Tongue (tissue), 2 donors: Measurements from ENCODE around the gene HIPK2. TPM values are rescaled to one million over a fixed set of nuclear protein-coding genes. Genes with fewer than 3 reads are reported as not detected.

Experiments
- DNase-seq: peaks from one replicate; pipeline ENCODE4 v3.0.0-alpha.2; 2015
- total RNA-seq: library from RNA; depleted of rRNA; stranded (reverse); fragments of >200 nt; gene quantifications from one replicate; pipeline ENCODE4 v1.2.3, GENCODE V29; 2014

The HIPK2 gene
- total RNA-seq, 1 donor from 2014 or later, result 14.8 TPM

DNA sequence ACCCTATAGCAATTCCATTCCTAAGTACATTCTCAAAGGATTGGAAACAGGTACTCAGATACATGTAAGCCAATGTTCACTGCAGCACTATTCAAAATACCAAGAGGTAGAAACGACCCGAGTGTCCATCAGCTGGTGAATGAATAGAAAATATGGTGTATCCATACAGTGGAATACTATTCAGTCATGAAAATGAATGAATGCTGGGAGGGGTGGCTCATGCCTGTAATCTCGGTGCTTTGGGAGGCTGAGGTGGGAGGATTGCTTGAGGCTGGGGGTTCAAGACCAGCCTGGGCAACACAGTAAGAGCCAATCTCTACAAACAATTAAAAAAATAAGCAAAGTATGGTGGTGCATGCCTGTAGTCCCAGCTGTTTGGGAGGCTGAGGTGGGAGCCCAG is 191.5 kb downstream of the HIPK2 start:
- no peak for DNase-seq

DNA sequence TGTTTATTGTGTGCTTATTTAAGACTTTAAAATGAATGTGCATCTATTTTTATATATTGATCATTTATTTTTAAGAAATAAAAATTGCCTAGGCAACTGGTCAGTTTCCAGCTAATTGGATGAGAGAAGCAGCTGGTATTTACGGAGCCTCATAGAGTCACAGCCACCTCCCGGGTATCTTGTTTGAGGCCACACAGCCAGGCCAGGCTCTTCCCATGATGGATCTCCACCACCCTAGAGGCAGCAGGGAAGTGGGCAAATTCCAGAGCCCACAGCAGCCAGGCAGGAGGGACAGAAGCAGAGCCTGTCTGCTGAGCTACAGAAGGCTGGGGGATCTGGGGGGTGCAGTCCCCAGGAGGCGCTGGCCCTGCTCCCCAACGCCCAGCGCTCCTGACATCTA is 192.8 kb downstream of the HIPK2 start:
- no peak for DNase-seq

DNA sequence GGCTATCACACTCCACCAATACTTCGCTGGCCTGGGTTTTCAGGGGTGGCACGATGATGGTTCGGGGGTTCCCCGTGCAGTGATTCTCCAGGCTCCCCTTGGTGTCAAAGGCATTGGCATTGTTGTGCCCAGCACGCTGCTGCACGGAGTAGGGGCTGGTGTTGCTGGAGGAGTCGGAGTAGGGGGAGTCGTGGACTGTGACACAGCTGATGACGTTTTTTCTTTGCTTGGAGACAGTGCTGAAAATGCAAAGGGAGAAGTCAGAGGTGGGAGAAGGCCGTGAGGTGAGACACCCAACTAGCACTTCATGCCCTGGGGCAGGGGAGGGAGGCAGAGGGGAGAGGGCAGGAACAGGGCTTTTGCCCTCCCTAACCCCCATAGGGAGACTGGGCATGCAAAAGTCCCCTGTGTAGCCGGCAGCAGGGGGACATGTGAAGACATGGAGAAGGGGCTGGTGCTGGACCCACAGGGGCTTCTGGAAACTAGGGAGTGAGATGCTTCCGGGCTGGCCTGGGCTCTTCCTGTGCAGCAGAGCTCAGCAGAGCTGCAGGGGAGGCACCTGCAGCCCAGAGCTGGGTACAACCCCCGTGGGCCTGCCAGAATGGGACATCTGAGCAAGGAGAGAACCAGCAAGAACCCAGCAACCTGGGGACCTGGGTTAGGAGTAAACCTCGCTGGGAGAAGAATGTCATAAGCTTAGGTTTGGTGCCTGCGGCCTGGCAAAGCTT is 193.8 kb downstream of the HIPK2 start:
- no peak for DNase-seq

DNA sequence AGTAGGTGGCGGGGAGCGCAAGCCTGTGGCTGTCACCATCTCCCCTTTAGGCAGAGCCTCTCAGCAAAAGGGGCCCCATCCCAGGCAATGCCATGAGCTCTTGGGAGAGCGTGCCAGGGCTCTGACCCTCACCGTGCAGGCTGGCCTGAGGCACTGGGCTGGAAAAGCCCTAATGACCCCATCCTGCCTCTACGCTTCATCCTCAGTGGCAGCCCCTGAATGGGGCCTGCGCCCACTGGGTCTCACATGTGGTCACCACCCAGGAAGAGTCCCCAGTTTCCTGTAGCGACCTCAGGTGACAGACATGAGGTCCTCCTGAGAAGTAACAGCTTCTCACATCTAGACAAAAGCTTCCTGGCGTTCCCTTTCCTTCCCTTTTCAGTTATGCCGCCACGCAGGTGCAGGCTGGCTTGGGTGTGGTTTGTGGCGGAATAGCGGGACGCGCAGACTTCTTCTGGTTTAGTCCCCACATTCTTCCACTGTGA is 195.1 kb downstream of the HIPK2 start:
- no peak for DNase-seq

DNA sequence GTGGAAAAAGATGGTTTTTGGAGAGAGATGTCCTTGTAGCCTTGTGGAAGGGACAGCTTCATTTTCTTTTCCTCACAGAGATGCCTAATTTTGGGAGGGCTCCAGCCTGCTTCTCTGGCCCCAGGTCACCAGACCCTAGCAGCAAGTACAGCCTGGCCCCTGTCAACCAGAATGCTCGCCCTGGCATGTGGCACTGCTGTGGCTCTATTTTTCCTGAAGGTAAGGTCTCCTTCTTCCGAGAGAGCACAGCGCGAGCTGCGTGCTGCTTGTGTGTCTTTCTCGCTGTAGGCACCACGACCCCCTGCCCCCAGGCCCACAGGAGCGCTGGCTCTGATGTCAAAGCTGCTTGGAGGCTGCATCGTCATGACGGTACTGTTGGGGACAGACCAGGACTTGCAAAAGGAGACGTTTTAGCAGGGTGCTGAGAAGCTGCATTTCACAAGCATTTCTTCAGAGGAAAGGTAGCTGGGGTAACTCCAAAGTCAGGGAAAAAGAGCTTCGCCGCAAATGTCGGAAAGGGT is 195.6 kb downstream of the HIPK2 start:
- DNase-seq, result no peak

DNA sequence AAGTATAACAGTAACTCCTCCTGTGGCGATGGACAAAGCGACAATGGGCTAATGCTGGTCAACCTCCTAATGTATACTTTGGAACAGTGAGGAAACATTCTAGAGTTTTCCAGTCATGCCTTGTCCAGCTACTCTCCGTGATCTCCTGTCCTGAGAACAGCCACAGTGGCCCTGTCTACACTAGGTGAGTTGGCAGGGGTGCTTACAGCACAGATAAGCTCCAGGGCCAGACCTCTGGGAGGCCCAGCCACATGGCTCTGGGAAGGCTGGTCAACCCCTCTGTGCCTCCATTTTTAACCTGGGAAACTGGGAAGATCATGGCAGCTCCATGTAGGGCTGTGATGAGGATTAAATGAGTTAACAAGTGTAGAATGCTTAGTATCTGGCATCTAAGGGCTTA is 197.4 kb downstream of the HIPK2 start:
- DNase-seq, result no peak

DNA sequence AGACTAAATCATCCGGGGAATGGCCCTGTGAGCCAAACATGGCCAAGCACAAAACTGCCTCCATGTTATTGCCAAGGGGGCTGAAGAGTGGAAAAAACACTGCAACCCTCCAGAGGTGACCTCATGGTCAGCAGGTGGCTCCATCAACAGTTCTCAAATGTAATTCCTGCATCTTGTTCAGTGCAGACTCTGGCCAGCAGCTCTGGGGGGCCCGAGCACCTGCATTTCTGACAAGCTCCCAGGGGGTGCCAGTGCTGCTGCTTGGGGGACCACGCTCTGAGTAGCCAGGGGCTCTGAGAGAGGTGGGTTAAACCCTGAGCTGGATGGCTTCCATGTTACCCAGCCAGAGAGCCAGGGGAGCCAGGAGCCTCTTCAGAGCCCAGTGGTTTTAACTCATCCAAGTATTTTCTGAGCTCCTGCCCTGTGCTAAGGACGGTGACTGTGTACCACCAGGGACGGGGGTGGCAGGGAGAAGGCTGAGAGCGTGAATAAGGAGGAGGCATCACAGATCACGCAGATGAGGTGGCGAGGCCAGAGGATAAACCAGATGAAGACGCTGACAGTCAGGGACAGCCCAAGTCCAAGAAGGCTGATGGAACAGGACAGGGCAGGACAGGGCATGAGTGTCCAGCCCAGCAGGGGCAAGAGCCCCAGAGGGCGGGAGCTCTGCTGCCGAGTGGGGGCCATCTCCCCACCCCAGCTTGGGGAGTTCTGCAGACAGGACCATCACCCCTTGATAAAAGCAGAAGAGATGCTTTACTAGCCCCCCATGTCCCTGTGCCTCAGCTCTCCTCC is 201.4 kb downstream of the HIPK2 start:
- no peak for DNase-seq

DNA sequence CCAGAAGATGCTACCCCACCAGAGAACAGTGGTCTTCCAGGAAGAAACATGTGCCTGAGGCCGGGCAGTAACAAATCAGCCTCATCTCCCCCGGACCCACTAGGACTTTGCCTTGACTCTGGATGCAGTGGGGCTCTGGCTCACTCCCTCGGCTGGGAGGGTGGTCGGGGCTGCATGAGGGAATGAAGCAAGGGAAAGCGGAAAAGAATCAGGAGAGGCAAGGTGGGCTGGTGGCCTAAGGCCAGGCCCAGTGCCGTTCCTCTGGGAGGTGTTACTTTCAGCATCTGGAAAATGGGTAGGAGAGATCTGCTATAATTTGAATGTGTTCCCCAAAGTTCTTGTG is 202.5 kb downstream of the HIPK2 start:
- DNase-seq, result no peak

DNA sequence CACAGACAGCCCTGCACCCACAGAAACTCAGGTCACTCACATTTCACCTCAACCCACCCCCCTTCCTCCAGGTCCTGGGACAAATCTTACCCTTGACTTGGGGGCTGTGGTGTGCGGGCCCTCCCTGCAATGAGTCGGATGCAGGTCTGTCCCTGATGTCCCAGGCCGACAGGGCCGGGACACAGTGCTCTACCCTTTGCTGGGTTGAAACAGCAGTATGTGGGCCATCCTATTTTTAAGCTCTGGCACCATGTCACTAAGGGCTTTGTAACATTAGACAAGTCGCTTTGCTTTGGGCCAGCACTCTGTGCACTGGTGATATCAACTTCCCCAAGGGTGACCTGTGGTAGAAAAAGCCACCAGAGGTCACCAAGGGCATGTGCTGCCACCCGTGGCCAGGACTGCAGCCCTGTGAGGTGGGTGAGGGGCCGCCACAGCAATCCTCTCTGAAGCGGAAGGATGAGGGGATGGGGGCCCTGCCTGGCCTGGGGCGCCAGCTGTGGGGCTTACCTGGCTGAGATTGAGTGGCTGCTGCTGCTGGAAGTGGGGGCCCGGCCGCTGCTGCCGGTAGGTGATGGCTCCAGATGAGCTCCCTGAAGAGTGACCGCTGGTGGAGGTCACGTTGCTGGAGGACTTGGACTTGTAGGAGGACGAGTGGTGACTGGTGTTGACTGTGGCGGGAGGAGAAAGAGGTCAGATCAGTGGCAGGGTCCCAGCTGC is 203.0 kb downstream of the HIPK2 start:
- no peak for DNase-seq

DNA sequence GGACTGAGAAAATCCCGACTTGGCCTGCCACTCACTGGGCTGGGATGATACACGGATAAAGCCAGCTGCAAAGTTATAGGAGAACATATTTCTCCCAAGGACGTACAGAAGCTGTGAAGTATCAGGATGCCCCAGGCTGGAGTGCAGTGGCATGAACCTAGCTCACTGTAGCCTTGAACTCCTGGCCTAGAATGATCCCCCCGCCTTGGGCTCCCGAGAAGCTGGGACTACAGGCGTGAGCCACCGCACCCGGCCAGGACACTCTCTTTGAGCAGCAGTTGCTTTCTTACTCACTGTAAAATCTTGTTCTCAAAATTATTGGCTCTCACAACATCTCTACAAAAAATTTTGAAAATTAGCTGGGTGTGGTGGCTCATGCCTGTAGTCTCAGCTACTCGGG is 203.9 kb downstream of the HIPK2 start:
- no peak for DNase-seq

DNA sequence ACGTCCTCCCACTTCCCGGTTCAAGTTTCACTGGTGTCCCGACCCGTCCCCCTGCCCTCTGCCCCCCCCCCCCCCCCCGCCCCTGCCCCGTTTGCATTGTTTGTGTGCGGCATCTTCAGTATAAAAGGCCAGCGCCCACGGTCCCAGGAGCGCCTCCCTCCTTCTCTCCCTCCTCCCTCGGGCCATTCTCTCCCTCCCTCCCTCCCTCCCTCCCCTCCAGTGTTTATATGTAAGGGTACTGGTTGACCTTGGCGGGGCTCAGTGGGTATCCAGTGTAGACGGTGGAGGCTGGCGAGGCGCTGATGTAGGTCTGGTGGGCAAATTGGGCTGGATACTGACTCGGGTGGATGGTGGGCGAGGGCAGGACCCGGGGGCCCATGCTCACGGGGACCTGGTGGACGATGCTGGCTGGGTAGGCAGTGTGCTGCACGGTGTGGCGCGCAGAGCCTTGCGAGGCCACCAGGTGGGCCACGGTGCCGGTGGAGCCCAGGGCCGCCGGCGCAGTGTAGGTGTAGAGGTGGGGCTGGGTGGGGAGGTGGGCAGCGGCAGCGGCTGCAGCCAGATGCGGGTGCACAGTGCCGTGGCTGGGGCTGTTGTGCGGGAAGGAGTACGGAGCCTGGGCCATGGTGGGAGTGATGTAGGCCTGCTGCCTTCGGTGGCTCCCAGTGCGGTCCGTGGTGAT is 205.0 kb downstream of the HIPK2 start:
- no peak for DNase-seq

DNA sequence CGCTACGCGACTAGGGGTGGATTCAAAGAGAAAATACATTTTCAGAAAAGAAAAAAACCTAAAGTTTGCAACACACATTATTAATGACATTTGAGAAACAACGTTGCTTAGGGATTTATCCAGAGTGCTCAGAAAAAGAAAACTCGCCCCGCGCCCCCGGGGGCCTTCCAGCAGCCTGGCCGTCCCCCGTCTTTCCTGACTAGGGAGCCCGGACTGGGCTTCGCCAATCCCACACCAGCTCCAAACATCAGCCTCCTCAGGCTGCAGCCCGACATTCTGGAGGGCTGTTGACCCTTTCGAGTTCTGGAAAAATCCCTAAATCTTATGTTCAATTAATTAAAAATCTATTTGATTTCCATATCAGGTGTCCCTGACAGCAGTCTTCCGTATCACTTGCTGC is 205.7 kb downstream of the HIPK2 start:
- no peak for DNase-seq

DNA sequence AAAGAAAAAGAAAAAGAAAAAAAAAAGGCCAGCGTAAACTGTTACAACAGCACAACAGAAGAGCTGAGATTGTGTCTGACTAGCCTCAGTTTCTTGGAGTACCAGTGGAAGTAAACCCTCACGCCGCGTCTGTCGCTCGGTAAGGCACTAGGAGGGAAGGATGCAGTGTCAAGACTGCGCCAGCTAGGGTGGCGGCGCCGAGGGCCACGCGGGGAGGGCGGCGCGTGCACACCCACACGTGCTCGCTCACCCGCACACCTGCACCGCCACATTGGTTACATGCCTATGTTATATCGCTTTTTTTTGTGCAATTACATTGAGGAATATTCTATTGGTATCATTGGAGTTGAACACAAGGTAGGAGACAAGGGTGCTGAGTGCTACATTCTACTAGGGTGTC is 206.1 kb downstream of the HIPK2 start:
- no peak for DNase-seq

DNA sequence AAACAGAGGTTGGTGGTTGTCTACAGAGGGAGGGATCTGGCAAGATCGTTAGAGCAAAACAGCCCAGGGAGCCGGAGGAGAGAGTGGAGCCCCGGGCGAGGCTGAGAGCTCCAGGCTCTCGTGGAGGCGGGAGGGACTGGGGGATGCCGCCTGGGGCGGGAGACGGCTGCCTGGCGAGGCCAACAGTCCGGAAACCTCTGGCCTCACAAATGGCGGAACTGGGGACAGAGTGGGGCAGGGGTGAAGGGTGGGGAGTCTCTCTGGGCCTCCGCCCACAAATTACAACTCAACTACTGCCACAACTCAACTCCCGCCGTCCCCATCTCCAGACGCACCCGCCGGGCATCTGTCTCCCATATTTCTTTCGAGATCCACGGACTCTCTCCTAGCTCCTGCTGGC is 206.6 kb downstream of the HIPK2 start:
- no peak for DNase-seq

DNA sequence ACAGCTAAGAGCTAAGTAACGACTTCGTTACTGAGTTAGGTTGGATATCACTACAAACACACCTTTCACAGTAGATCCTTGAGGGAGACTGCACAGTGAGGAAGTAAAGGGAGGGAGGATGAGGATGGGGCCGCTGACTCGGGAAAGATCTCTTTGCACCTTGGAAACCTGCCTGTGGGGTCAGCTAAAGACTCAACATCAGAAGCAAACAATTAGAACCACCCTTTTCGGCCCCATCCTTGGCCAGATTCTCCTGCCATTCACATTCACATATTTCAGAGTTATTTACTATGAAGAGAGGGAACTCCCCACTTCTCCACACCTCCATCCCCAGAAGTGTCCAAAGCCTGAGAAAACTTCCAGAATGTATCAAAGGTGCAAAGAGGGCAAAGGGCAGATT is 207.2 kb downstream of the HIPK2 start:
- no peak for DNase-seq

DNA sequence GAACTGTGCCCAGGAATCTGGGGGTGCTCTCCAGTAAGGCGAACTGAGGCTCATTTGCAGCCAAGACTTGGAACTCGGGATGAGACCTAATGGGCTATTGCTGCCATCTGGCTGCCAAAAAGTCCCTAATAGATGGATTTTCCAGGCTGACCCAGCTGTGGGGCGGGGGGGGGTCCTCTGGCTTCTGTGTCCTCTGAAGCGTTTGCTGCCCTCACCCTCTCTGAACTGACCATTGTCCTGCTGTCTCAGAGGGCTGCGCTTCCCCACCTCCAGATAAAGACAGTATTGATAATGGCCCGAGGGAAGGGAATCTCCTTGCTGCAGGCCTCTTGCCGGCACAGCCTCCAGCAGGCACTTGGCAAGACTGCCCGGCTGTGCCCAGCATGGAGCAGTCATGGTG is 207.7 kb downstream of the HIPK2 start:
- peak; percentile 11 for DNase-seq

DNA sequence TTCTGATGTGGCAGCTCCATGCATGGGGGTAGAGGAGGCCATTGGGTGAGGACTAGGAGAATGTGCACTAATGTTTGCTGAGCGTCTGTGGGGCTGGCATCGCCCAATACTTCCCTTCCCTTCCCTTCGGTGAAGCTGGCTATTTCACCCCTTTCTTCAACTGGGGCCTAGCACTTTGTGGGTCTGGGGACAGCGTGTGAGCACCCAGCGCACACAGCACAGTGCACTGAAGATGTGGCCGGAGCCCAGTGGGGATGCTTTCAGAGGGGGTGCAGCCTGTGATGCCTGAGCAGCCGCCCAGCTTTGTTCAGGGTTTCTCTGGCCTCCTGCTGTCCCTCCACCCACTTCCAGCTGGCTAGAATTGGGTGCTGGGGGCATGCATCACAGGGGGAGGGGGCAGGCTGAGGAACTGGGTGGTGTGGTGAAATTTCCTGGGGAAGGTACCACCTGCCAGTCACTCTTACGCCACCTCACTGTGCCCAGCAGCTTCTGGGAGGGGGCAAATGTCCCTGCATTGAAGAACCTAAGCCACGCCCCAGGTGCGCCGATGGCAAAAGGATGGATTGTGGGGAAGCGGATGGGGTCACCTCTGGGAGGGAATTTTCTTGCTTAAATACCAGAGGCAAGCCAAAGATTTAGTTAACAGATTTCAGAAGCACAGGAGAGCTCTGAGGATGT is 208.8 kb downstream of the HIPK2 start:
- DNase-seq, result no peak

DNA sequence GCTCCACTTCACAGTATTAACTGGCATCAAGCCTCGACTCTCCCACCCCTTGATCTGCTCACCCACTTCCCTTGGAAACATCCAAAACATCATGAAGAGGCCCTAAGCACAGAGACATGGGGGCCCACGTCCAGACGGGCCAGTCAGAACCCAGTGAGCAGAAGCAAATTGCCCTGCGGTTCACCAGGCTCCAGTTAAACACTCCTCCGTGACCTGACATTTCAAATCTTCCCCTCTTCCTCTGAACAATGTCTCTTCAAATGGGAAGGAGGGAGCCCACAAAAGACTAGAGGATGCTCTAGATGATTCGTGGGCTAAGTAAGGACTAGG is 209.5 kb downstream of the HIPK2 start:
- DNase-seq, result no peak

DNA sequence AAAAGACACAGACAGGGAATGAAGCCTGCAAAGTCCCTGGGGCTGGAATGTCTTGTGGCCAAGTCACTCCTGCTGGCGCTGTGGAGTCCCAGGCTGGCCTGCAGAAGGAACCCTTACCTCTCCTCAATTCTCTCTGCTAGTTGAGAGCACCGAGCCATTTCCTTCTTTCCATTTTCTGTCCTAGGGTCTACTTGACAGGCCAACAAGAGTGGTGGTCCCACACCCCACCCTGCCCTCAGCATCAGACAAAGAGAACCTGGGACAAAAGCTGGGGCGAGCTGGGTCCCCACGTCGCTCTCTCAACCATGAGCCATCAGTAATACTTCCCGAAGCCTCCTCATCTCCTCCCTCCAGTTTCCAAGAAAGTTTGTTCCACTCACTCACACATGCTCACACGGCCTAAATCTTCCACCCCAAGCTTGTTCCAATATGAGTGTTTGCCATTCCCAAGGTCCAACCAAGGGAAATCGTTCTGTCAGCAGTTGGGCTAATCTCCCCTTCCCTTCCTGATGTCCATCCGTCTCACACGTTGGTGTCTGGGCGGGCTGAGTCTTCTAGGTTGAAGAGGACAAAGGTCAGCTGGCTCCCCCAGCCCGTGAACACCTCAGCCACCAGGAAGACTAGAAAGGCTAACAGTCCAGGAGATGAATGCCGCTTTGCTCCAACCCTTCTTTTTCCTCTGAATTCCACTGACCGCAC is 210.0 kb downstream of the HIPK2 start:
- no peak for DNase-seq

DNA sequence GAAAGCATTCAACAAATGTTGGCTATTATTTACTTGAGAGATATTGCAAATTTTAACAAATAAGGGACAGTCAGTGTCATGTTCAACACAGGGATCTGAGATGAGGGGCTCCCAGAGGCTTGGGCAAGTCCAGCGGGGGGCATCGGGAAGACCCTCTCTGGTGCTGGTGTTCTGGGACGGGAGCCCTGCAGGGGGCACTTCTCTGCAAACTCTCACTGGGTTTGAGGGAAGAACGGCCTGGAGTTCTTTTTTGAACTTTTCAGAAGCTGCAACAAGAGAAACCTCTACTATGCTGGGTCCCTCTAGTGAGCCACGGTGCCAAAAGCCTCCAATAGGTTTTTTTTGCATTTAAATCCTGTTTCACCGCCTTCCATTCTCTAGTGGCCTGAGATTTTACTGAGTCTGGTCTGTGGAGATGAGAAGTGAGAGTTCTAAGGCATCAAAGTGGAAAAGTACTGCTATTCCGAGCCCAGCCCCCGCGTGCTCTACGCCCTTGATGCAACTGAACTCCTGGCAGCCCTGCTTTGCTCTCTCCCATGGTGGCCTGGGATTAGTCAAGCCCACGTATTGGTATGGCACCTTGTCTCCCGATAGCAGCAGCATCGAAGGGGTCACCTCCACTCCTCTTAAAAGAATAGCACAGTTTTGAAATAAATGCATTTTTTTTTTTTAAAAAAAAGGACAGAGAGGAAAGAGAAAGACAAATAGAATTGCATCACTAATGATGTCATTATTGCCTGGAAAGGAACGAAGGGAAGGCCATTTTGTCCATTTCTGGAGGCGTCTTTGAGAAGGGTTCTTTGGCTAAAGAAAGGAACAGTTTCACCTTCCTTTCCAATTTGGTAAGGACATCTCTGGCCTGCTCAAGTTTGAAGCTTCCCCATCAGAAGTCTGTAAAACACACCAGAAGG is 210.8 kb downstream of the HIPK2 start:
- no peak for DNase-seq
